IPS-15b (cell line): ENCODE results near the gene MGP.

ENCODE experiments used
- H3K27me3 ChIP-seq: one replicate; pipeline ENCODE4 v1.6.1; 2013; ENCODE audit warnings: low read length; ENCODE audit not compliant: control insufficient read depth, insufficient read depth
- H3K36me3 ChIP-seq: one replicate; pipeline ENCODE4 v1.6.1; 2013; ENCODE audit warnings: low read length; ENCODE audit not compliant: control insufficient read depth, insufficient read depth
- H3K4me1 ChIP-seq: one replicate; pipeline ENCODE4 v1.6.1; 2013; ENCODE audit warnings: mild to moderate bottlenecking, low read length; ENCODE audit not compliant: control insufficient read depth, insufficient read depth
- H3K4me3 ChIP-seq: one replicate; pipeline ENCODE4 v1.5.1; 2013; ENCODE audit warnings: low read depth, low read length
- H3K9ac ChIP-seq: one replicate; pipeline ENCODE4 v1.6.1; 2013; ENCODE audit warnings: low read depth, mild to moderate bottlenecking, low read length
- H3K9me3 ChIP-seq: one replicate; pipeline ENCODE4 v1.6.1; 2013; ENCODE audit warnings: mild to moderate bottlenecking, low read length; ENCODE audit not compliant: control insufficient read depth, insufficient read depth

The MGP gene

GRCh38 chr12:14878488-14878887 lies 7.2 kb downstream of the MGP start:
- no peaks in the 10 kb centered on the region for H3K4me1 ChIP-seq
- H3K27me3 ChIP-seq: no peaks in the 10 kb centered on the region
- H3K9me3 ChIP-seq: no peaks in the 10 kb centered on the region
- H3K9ac ChIP-seq: no peak overlapping the region
- H3K4me3 ChIP-seq: no peak overlapping the region
- no peaks in the 10 kb centered on the region for H3K36me3 ChIP-seq

DNA sequence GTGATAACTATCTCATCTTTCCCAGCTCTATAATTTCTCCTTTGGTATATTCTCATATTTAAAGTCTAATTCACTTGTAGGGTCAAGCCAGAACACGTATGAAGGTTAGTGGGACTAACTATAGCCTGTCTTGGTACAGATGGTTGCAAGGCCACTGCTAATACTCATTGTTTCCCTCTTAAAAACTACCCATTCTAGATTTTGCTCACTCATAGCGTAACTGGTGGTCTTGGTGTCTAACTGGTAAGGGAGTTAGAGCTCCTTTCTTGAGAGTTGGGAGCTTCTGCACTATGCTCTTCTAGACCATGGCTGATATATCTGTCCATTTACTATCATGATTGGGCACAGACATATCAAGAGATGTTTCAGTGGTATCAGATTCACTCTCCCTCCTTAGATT lies 8.8 kb downstream of the MGP start:
- Histone ChIP-seq H3K4me3 (no peak overlapping the region), H3K27me3 (no peaks in the 10 kb centered on the region), H3K9ac (no peak overlapping the region), H3K9me3 (no peaks in the 10 kb centered on the region), H3K36me3 (no peaks in the 10 kb centered on the region), H3K4me1 (no peaks in the 10 kb centered on the region)

GRCh38 chr12:14874882-14875281 lies 10.8 kb downstream of the MGP start:
- Histone ChIP-seq H3K27me3 (no peaks in the 10 kb centered on the region), H3K4me3 (no peak overlapping the region), H3K36me3 (no peaks in the 10 kb centered on the region), H3K9me3 (no peaks in the 10 kb centered on the region), H3K9ac (no peak overlapping the region), H3K4me1 (no peaks in the 10 kb centered on the region)

- Histone ChIP-seq H3K4me3 (no peak overlapping the region), H3K9me3 (no peaks in the 10 kb centered on the region), H3K36me3 (no peaks in the 10 kb centered on the region), H3K4me1 (no peaks in the 10 kb centered on the region), H3K27me3 (no peaks in the 10 kb centered on the region), H3K9ac (no peak overlapping the region)
Observed at GRCh38 chr12:14873440-14874185, 12.0 kb downstream of the MGP start.

GRCh38 chr12:14871886-14872285 lies 13.8 kb downstream of the MGP start:
- Histone ChIP-seq H3K9me3 (no peaks in the 10 kb centered on the region), H3K4me3 (no peak overlapping the region), H3K9ac (no peak overlapping the region), H3K27me3 (no peaks in the 10 kb centered on the region), H3K36me3 (no peaks in the 10 kb centered on the region), H3K4me1 (no peaks in the 10 kb centered on the region)

DNA sequence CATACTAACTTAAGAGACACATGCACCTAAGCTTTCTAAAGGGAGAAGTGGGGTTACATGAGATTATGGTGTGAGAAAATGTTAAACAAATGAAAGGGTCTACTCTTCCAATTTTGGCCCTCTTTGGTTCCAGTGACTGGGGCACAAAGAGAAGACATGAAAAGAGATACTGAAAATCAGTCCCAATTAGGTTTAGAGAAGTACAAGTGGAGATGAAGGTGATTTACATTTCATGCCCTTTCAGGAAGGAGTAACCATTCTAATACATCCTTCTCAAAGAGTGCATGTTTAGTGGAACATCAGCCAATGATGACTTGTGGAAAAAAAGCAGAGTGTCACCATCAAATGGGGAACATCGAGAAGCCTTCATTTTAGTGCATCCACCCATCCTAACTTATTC lies 14.4 kb downstream of the MGP start:
- no peak overlapping the region for H3K4me3 ChIP-seq
- H3K9ac ChIP-seq: no peak overlapping the region
- no peaks in the 10 kb centered on the region for H3K4me1 ChIP-seq
- H3K9me3 ChIP-seq: no peaks in the 10 kb centered on the region
- H3K36me3 ChIP-seq: no peaks in the 10 kb centered on the region
- no peaks in the 10 kb centered on the region for H3K27me3 ChIP-seq

DNA sequence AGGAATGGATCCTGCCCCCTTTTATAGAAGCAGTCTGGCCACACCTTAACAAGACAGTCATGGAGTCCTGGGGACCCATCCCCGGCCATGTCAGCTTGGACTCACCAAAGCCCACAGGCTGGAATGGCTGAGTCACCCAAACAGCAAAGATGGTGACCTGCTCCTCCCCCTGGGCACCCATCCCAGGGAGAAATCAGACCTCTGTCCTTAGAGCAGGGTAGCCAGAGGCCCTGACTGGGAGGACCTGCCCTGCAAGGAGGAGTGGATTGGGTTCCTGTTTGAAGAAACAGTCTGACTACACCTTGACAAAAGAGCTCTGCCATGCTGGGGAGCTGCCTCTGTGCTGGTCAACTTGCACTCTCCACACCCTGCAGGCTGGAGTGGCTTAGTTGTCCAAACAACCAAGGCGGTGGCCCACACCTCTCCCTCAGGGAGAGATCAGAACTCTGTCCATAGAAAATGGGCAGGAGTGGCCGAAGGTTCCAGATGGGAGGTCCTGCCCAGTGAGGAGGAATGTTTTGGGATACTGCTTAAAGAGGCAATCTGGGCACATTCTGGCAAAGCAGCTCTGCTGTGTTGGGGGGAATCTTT lies 16.6 kb downstream of the MGP start:
- H3K36me3 ChIP-seq: no peaks in the 10 kb centered on the region

GRCh38 chr12:14860490-14860889 lies 25.2 kb downstream of the MGP start:
- Histone ChIP-seq H3K4me3 (no peak overlapping the region), H3K4me1 (no peaks in the 10 kb centered on the region), H3K27me3 (no peaks in the 10 kb centered on the region), H3K9me3 (no peaks in the 10 kb centered on the region), H3K36me3 (no peaks in the 10 kb centered on the region), H3K9ac (no peak overlapping the region)

More for the DNA sequence above, 16.6 kb downstream of the MGP start:
- H3K27me3 ChIP-seq: no peaks in the 10 kb centered on the region
- no peak overlapping the region for H3K9ac ChIP-seq
- H3K4me1 ChIP-seq: no peaks in the 10 kb centered on the region
- no peak overlapping the region for H3K4me3 ChIP-seq
- no peaks in the 10 kb centered on the region for H3K9me3 ChIP-seq

DNA sequence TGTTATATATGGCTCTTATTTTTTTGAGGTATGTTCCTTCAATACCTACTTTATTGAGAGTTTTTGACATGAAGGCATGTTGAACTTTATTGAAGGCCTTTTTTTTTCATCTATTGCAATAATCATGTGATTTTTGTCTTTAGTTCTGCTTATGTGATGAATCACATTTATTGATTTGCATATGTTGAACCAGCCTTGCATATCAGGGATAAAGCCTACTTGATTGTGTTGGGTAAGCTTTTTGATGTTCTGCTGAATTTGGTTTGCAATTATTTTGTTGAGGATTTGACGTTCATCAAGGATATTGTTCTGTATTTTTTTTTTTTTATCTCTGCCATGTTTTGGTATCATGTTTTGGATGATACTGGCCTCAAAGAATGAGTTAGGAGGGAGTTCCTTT lies 27.1 kb downstream of the MGP start:
- Histone ChIP-seq H3K9me3 (no peaks in the 10 kb centered on the region), H3K9ac (no peak overlapping the region), H3K36me3 (no peaks in the 10 kb centered on the region), H3K4me3 (no peak overlapping the region), H3K27me3 (no peaks in the 10 kb centered on the region), H3K4me1 (no peaks in the 10 kb centered on the region)

- no peak overlapping the region for H3K4me3 ChIP-seq
- H3K9ac ChIP-seq: no peak overlapping the region
- H3K9me3 ChIP-seq: no peaks in the 10 kb centered on the region
- no peaks in the 10 kb centered on the region for H3K27me3 ChIP-seq
- H3K4me1 ChIP-seq: peaks cover 6% of the 10 kb centered on the region
- no peaks in the 10 kb centered on the region for H3K36me3 ChIP-seq
Observed at GRCh38 chr12:14854586-14855183, 31.0 kb downstream of the MGP start.

GRCh38 chr12:14853961-14854360 lies 31.7 kb downstream of the MGP start:
- Histone ChIP-seq H3K4me3 (no peak overlapping the region), H3K36me3 (no peaks in the 10 kb centered on the region), H3K27me3 (no peaks in the 10 kb centered on the region)

DNA sequence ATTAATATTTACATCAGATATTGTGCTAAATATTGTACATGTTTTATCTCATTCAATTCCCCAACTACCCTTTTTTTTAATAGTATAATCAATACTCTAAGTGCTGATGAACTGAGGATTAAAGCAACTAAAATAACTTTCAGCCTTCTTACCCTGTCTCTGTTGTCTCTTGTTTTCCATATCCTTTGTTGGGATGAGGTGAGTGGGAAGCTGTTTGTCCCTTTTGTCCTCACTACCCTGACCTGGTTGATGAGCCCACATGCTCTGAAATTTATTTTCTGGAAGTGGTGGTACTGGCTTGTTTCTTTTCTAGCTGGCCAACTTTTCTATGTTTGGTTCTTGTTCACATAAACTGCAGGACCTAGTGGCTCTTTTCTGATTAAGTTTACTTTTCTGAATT lies 32.8 kb downstream of the MGP start:
- Histone ChIP-seq H3K4me3 (no peak overlapping the region), H3K9ac (no peak overlapping the region), H3K27me3 (no peaks in the 10 kb centered on the region), H3K36me3 (no peaks in the 10 kb centered on the region), H3K4me1 (peaks cover 6% of the 10 kb centered on the region), H3K9me3 (no peaks in the 10 kb centered on the region)

More at GRCh38 chr12:14853961-14854360, 31.7 kb downstream of the MGP start:
- H3K4me1 ChIP-seq: peaks cover 6% of the 10 kb centered on the region
- H3K9ac ChIP-seq: no peak overlapping the region
- no peaks in the 10 kb centered on the region for H3K9me3 ChIP-seq
